H1 (cell line): ENCODE results near the gene RENBP. TPM values are rescaled to one million over a fixed set of nuclear protein-coding genes. Genes with fewer than 3 reads are reported as not detected.

Experiments used
- CTCF ChIA-PET: fragments of 300-600 bp; sonication (Branson Sonifier 250); formaldehyde crosslinking; loops from one replicate; lab custom pipeline; 2021; ENCODE audit not compliant: partially characterized antibody; lab: Charles Lee
- POLR2A ChIA-PET: fragments of 300-600 bp; sonication (Branson Sonifier 250); formaldehyde crosslinking; loops from one replicate; lab custom pipeline; 2021; ENCODE audit warnings: inconsistent platforms; ENCODE audit not compliant: partially characterized antibody; lab: Charles Lee
- DNase-seq, 2 experiments: peaks; one replicate each; pipeline versions ENCODE4 v3.0.0 to v3.0.0-alpha.2; 2010 to 2022; ENCODE audit warnings: low spot score in 2 of 2, low read depth in 1 of 2, mixed read lengths in 1 of 2
- FAIRE-seq: peaks from 2 replicates; lab custom pipeline; 2011; peaks lifted over from hg19 to GRCh38; lab: Jason Lieb, UNC
- H2AFZ ChIP-seq: 2 replicates; pipeline ENCODE4 v1.8.1; 2012; ENCODE audit warnings: low read length, inconsistent platforms
- H2AK5ac ChIP-seq: 2 replicates; pipeline ENCODE4 v1.6.1; 2013; ENCODE audit warnings: low read depth, low read length
- H2BK120ac ChIP-seq: replicated peaks from 2 replicates; pipeline ENCODE3; 2013; ENCODE audit warnings: low read depth, low read length, inconsistent platforms
- H2BK12ac ChIP-seq: 2 replicates; pipeline ENCODE4 v1.6.1; 2013; ENCODE audit warnings: low read depth, low read length
- H2BK15ac ChIP-seq: 2 replicates; pipeline ENCODE4 v1.6.1; 2013; ENCODE audit warnings: low read length
- H2BK20ac ChIP-seq: 2 replicates; pipeline ENCODE4 v1.6.1; 2013; ENCODE audit warnings: low read length
- H2BK5ac ChIP-seq: 2 replicates; pipeline ENCODE4 v1.6.1; 2013; ENCODE audit warnings: low read depth, low read length
- H3K14ac ChIP-seq: 2 replicates; pipeline ENCODE4 v1.6.1; 2013; ENCODE audit warnings: inconsistent platforms; ENCODE audit not compliant: insufficient read length
- H3K18ac ChIP-seq: 2 replicates; pipeline ENCODE4 v1.6.1; 2013; ENCODE audit warnings: low read length; ENCODE audit errors: extremely low read depth
- H3K23ac ChIP-seq: 2 replicates; pipeline ENCODE4 v1.6.1; 2013; ENCODE audit warnings: inconsistent platforms; ENCODE audit not compliant: insufficient read length
- H3K23me2 ChIP-seq: 2 replicates; pipeline ENCODE4 v1.6.1; 2013; ENCODE audit warnings: low read depth, low read length
- H3K27ac ChIP-seq: 2 replicates; pipeline ENCODE4 v1.6.1; 2011; ENCODE audit warnings: low read depth, low read length, inconsistent platforms
- H3K27me3 ChIP-seq, 4 experiments: replicated peaks in 1 of 4; 1 replicate in 1 of 4; 2 replicates in 3 of 4; pipeline versions ENCODE4 v1.6.1 to v1.8.1; 2011 to 2013; ENCODE audit warnings: low read length in 3 of 4, mild to moderate bottlenecking in 3 of 4, inconsistent platforms in 2 of 4, mixed read lengths in 2 of 4, moderate library complexity in 1 of 4; ENCODE audit not compliant: control insufficient read depth in 3 of 4, insufficient read depth in 3 of 4; ENCODE audit errors: extremely low read depth in 1 of 4
- H3K36me3 ChIP-seq, 4 experiments: 2 replicates each; pipeline versions ENCODE4 v1.6.1 to v1.8.1; 2011 to 2013; ENCODE audit warnings: mild to moderate bottlenecking in 4 of 4, low read length in 3 of 4, moderate library complexity in 2 of 4, control low read depth in 1 of 4, inconsistent platforms in 1 of 4; ENCODE audit not compliant: insufficient read depth in 4 of 4, control insufficient read depth in 2 of 4
- H3K4ac ChIP-seq: replicated peaks from 2 replicates; pipeline ENCODE3; 2013; ENCODE audit warnings: low read length, low read depth, mixed read lengths, inconsistent platforms; ENCODE audit not compliant: insufficient read length
- H3K4me1 ChIP-seq, 4 experiments: replicated peaks in 1 of 4; 1 replicate in 1 of 4; 2 replicates in 3 of 4; pipeline versions ENCODE4 v1.6.1 to v1.8.1; 2011 to 2013; ENCODE audit warnings: low read length in 3 of 4, inconsistent platforms in 2 of 4, mixed read lengths in 1 of 4; ENCODE audit not compliant: insufficient read depth in 4 of 4, control insufficient read depth in 3 of 4
- H3K4me2 ChIP-seq, 2 experiments: 2 replicates each; pipeline versions ENCODE4 v1.6.1 to v1.8.1; 2011 to 2013; ENCODE audit warnings: low read depth in 2 of 2, low read length in 2 of 2, control low read depth in 1 of 2, inconsistent platforms in 1 of 2, mild to moderate bottlenecking in 1 of 2; ENCODE audit not compliant: insufficient read depth in 1 of 2
- H3K4me3 ChIP-seq, 4 experiments: fragments of 200-600, 300-600 bp in 1 of 4; sonication (generic), shearing (Covaris generic), sonication (Bioruptor Twin) in 1 of 4; 2 replicates each; pipeline versions ENCODE4 v1.5.1 to v1.8.1; 2011 to 2016; ENCODE audit warnings: low read length in 4 of 4, low read depth in 3 of 4, control low read depth in 2 of 4, inconsistent platforms in 2 of 4, mild to moderate bottlenecking in 2 of 4, mixed read lengths in 1 of 4, moderate library complexity in 1 of 4; ENCODE audit not compliant: insufficient read depth in 2 of 4; ENCODE audit errors: extremely low read depth in 1 of 4
- H3K56ac ChIP-seq: replicated peaks from 2 replicates; pipeline ENCODE3; 2013; ENCODE audit warnings: low read depth, mild to moderate bottlenecking, mixed read lengths, low read length, inconsistent platforms; ENCODE audit not compliant: insufficient read length
- H3K79me1 ChIP-seq: 2 replicates; pipeline ENCODE4 v1.6.1; 2013; ENCODE audit warnings: low read depth, low read length, control low read depth
- H3K79me2 ChIP-seq, 2 experiments: 2 replicates each; pipeline versions ENCODE4 v1.6.1 to v1.8.1; 2012 to 2013; ENCODE audit warnings: low read length in 2 of 2, mild to moderate bottlenecking in 2 of 2, inconsistent platforms in 1 of 2; ENCODE audit not compliant: insufficient read depth in 2 of 2, control insufficient read depth in 1 of 2
- H3K9ac ChIP-seq, 4 experiments: replicated peaks in 1 of 4; 1 replicate in 1 of 4; 2 replicates in 3 of 4; pipeline versions ENCODE4 v1.6.1 to v1.8.1; 2011 to 2013; ENCODE audit warnings: low read depth in 3 of 4, low read length in 3 of 4, control low read depth in 2 of 4, mild to moderate bottlenecking in 2 of 4, moderate library complexity in 2 of 4, inconsistent platforms in 1 of 4; ENCODE audit errors: extremely low read depth in 1 of 4
- H3K9me3 ChIP-seq, 2 experiments: 2 replicates each; pipeline versions ENCODE4 v1.6.1 to v1.8.1; 2012 to 2013; ENCODE audit warnings: mild to moderate bottlenecking in 2 of 2, moderate library complexity in 2 of 2, control low read depth in 1 of 2, inconsistent platforms in 1 of 2, low read depth in 1 of 2, low read length in 1 of 2, mixed read lengths in 1 of 2; ENCODE audit not compliant: insufficient read depth in 2 of 2
- H4K20me1 ChIP-seq, 2 experiments: replicated peaks in 1 of 2; 2 replicates each; pipeline versions ENCODE3 to v1.8.1; 2011 to 2013; ENCODE audit warnings: inconsistent platforms in 2 of 2, low read length in 2 of 2, mild to moderate bottlenecking in 1 of 2; ENCODE audit not compliant: insufficient read depth in 2 of 2, control insufficient read depth in 1 of 2
- H4K5ac ChIP-seq: 2 replicates; pipeline ENCODE4 v1.6.1; 2013; ENCODE audit warnings: low read length, low read depth, mixed read lengths, inconsistent platforms; ENCODE audit not compliant: insufficient read length
- H4K8ac ChIP-seq: 2 replicates; pipeline ENCODE4 v1.8.0; 2013; ENCODE audit warnings: mild to moderate bottlenecking, moderate library complexity, low read length, inconsistent platforms; ENCODE audit not compliant: insufficient read depth; ENCODE audit errors: extremely low read depth
- H4K91ac ChIP-seq: replicated peaks from 2 replicates; pipeline ENCODE3; 2013; ENCODE audit warnings: low read length, mixed read lengths, inconsistent platforms; ENCODE audit not compliant: insufficient read length
- CHD1 ChIP-seq: IDR thresholded peaks from 2 replicates; pipeline ENCODE4 v1.6.1; 2012; ENCODE audit warnings: low read depth, low read length, improper control_type of control experiment
- CTBP2 ChIP-seq: IDR thresholded peaks from 2 replicates; pipeline ENCODE4 v1.7.0; 2011; ENCODE audit warnings: borderline replicate concordance, mild to moderate bottlenecking, moderate library complexity, mixed read lengths, low read length; ENCODE audit not compliant: insufficient read depth, insufficient read length
- FOSL1 ChIP-seq: IDR thresholded peaks from 2 replicates; pipeline ENCODE4 v1.6.1; 2011; ENCODE audit warnings: mild to moderate bottlenecking, low read depth, low read length, moderate library complexity; ENCODE audit not compliant: insufficient read depth
- KDM1A ChIP-seq: fragments of 200-600, 300-600 bp; sonication (generic); IDR thresholded peaks from 2 replicates; pipeline ENCODE4 v1.7.1; 2016; ENCODE audit warnings: mild to moderate bottlenecking, low read length, borderline replicate concordance
- KDM4A ChIP-seq: IDR thresholded peaks from one replicate; pipeline ENCODE4 v1.7.1; 2012; ENCODE audit warnings: low read depth, mild to moderate bottlenecking, moderate library complexity, low read length, inconsistent platforms; ENCODE audit not compliant: severe bottlenecking
- POLR2A ChIP-seq, 2 experiments: IDR thresholded peaks; 1 replicate in 1 of 2; 2 replicates in 1 of 2; pipeline ENCODE4 v1.6.1; 2011; ENCODE audit warnings: low read depth in 2 of 2, low read length in 2 of 2, mild to moderate bottlenecking in 2 of 2; ENCODE audit errors: control extremely low read depth in 1 of 2
- SIRT6 ChIP-seq: IDR thresholded peaks from one replicate; pipeline ENCODE4 v1.7.1; 2012; ENCODE audit warnings: low read length, inconsistent platforms
- SP1 ChIP-seq: IDR thresholded peaks from 2 replicates; pipeline ENCODE4 v1.6.1; 2011; ENCODE audit warnings: low read depth, low read length
- SRF ChIP-seq: IDR thresholded peaks from 2 replicates; pipeline ENCODE4 v1.6.1; 2011; ENCODE audit warnings: mild to moderate bottlenecking, low read depth, low read length, moderate library complexity
- WGBS, 2 experiments: shearing (Covaris generic) in 1 of 2; methylation state at CpG; one replicate each; pipeline versions ENCODE4 v1.1.6 to v1.1.7; 2013 to 2015; ENCODE audit warnings: low lambda C conversion rate in 2 of 2, mixed read lengths in 2 of 2, inconsistent platforms in 1 of 2, low coverage in 1 of 2, missing lambda C conversion rate in 1 of 2; ENCODE audit not compliant: insufficient replicate concordance in 2 of 2, insufficient coverage in 1 of 2, insufficient read length in 1 of 2; ENCODE audit errors: extremely low coverage in 1 of 2, missing lambda C conversion rate in 1 of 2; 5-methylcytosine and 5-hydroxymethylcytosine counted together
- polyA plus RNA-seq, 7 experiments: library from polyadenylated mRNA; depleted of rRNA in 3 of 7; stranded (reverse) in 5 of 7; unstranded in 2 of 7; fragments of >200 nt in 5 of 7; fragments of 200-250 nt in 2 of 7; gene quantifications; 1 replicate in 5 of 7; 2 replicates in 1 of 7; 4 replicates in 1 of 7; pipeline versions ENCODE4 v1.2.1 to v1.2.3, GENCODE V29; 2011 to 2013; ENCODE audit warnings: missing spikeins in 2 of 7, mixed read lengths in 2 of 7
- total RNA-seq: library from RNA; stranded (reverse); fragmentation: NEBNext Ultra II Directional; extraction: Animal tissue kit (Norgen Biotek cat#: 25700); gene quantifications from 2 replicates; pipeline ENCODE4 v1.2.1, GENCODE V29; 2021

Gene RENBP
- total and polyA plus RNA-seq, 2 of the 8 experiments (the other 6 are each of a cell fraction or from before 2014, with no cell fraction given): 12.4 to 21.8 TPM

- H3K23me2 ChIP-seq: peaks cover 8% of the 10 kb centered on the region; the same call in 1 of the 2 replicates
- H3K4ac ChIP-seq: no peak overlapping the region
- H3K79me2 ChIP-seq: peaks cover 7 to 16% of the 10 kb centered on the region in 2 experiments
- no peak overlapping the region for H3K23ac ChIP-seq
- H4K8ac ChIP-seq: no peak overlapping the region; the same call in 1 of the 2 replicates
- H2BK12ac ChIP-seq: no peak overlapping the region
- H2AFZ ChIP-seq: no peak overlapping the region
- H3K36me3 ChIP-seq: no peaks in the 10 kb centered on the region
- H3K4me1 ChIP-seq: peaks cover 0 to 8% (median 3%) of the 10 kb centered on the region in 4 experiments; a peak in 3 of 7 replicates
- CTCF ChIA-PET: interaction anchor here (0.9 kb wide), 1 partner anchor 19 kb away, joined by 4 read pairs; no protein-coding TSS in a partner anchor
- H3K9ac ChIP-seq: peak overlapping the region in 1 of 4 experiments; percentile 43; a peak in 2 of 7 replicates
- peaks cover 5 to 6% of the 10 kb centered on the region in 2 experiments for H4K20me1 ChIP-seq
- H3K14ac ChIP-seq: no peak overlapping the region
- no peak overlapping the region for H2BK20ac ChIP-seq
- H2BK15ac ChIP-seq: no peak overlapping the region
- H4K5ac ChIP-seq: no peak overlapping the region
- POLR2A ChIA-PET: interaction anchor here (0.7 to 4.6 kb wide), 7 partner anchors 36 to 443 kb away, joined by 3 to 43 read pairs (median 3); partner anchors contain the start of gene ARHGAP4
- FAIRE-seq: no peak
- H2BK120ac ChIP-seq: no peak overlapping the region
- no peak overlapping the region for H2BK5ac ChIP-seq
- 92% methylated on average over 13 of the region's 14 CpGs; no CpG with 5 or more reads in 1 of the 2 experiments for WGBS, 2 experiments
- H4K91ac ChIP-seq: no peak overlapping the region
- no peak overlapping the region for H3K18ac ChIP-seq
- H3K9me3 ChIP-seq: no peaks in the 10 kb centered on the region
- 0 out of 8 replicates have a peak overlapping the region, but pooled peaks of 1 of the 4 experiments have one; percentile 91 for H3K4me3 ChIP-seq
- no peak overlapping the region for H3K56ac ChIP-seq
- no peak overlapping the region for H3K27ac ChIP-seq
- H3K4me2 ChIP-seq: peak overlapping the region in 1 of 2 experiments; percentile 66; a peak in 1 of 4 replicates
- TF ChIP-seq SIRT6: no peak
- no peak for TF ChIP-seq SP1
- no peak for TF ChIP-seq SRF
- no peak for TF ChIP-seq POLR2A (IDR thresholded peaks at IDR 0.05; ENCODE audit: control extremely low read depth in 1 of 2, low read depth in 2 of 2, low read length in 2 of 2)
- no peak for TF ChIP-seq FOSL1
- no peak for TF ChIP-seq KDM4A
- TF ChIP-seq KDM1A: no peak
- TF ChIP-seq CTBP2: no peak
- TF ChIP-seq CHD1: no peak
- H3K27me3 ChIP-seq: no peaks in the 10 kb centered on the region
- H3K79me1 ChIP-seq: peaks cover 2% of the 10 kb centered on the region; the same call in 1 of the 2 replicates
- peak overlapping the region; percentile 86; the same call in 1 of the 2 replicates for H2AK5ac ChIP-seq
- no peak for DNase-seq
Observed at GRCh38 chrX:153974003-153974725, 29.7 kb upstream of the RENBP start.
